H1 (cell line): ENCODE data around the gene CAP1. TPM values are rescaled to one million over a fixed set of nuclear protein-coding genes. Genes with fewer than 3 reads are reported as not detected.

ENCODE experiments used
- CTCF ChIA-PET: fragments of 300-600 bp; sonication (Branson Sonifier 250); formaldehyde crosslinking; loops from one replicate; lab custom pipeline; 2021; ENCODE audit not compliant: partially characterized antibody; lab: Charles Lee
- POLR2A ChIA-PET: fragments of 300-600 bp; sonication (Branson Sonifier 250); formaldehyde crosslinking; loops from one replicate; lab custom pipeline; 2021; ENCODE audit warnings: inconsistent platforms; ENCODE audit not compliant: partially characterized antibody; lab: Charles Lee
- DNase-seq, 2 experiments: peaks; one replicate each; pipeline versions ENCODE4 v3.0.0 to v3.0.0-alpha.2; 2010 to 2022; ENCODE audit warnings: low spot score in 2 of 2, low read depth in 1 of 2, mixed read lengths in 1 of 2
- FAIRE-seq: peaks from 2 replicates; lab custom pipeline; 2011; peaks lifted over from hg19 to GRCh38; lab: Jason Lieb, UNC
- H2AFZ ChIP-seq: 2 replicates; pipeline ENCODE4 v1.8.1; 2012; ENCODE audit warnings: low read length, inconsistent platforms
- H2AK5ac ChIP-seq: 2 replicates; pipeline ENCODE4 v1.6.1; 2013; ENCODE audit warnings: low read depth, low read length
- H2BK120ac ChIP-seq: replicated peaks from 2 replicates; pipeline ENCODE3; 2013; ENCODE audit warnings: low read depth, low read length, inconsistent platforms
- H2BK12ac ChIP-seq: 2 replicates; pipeline ENCODE4 v1.6.1; 2013; ENCODE audit warnings: low read depth, low read length
- H2BK15ac ChIP-seq: 2 replicates; pipeline ENCODE4 v1.6.1; 2013; ENCODE audit warnings: low read length
- H2BK20ac ChIP-seq: 2 replicates; pipeline ENCODE4 v1.6.1; 2013; ENCODE audit warnings: low read length
- H2BK5ac ChIP-seq: 2 replicates; pipeline ENCODE4 v1.6.1; 2013; ENCODE audit warnings: low read depth, low read length
- H3K14ac ChIP-seq: 2 replicates; pipeline ENCODE4 v1.6.1; 2013; ENCODE audit warnings: inconsistent platforms; ENCODE audit not compliant: insufficient read length
- H3K18ac ChIP-seq: 2 replicates; pipeline ENCODE4 v1.6.1; 2013; ENCODE audit warnings: low read length; ENCODE audit errors: extremely low read depth
- H3K23ac ChIP-seq: 2 replicates; pipeline ENCODE4 v1.6.1; 2013; ENCODE audit warnings: inconsistent platforms; ENCODE audit not compliant: insufficient read length
- H3K23me2 ChIP-seq: 2 replicates; pipeline ENCODE4 v1.6.1; 2013; ENCODE audit warnings: low read depth, low read length
- H3K27ac ChIP-seq: 2 replicates; pipeline ENCODE4 v1.6.1; 2011; ENCODE audit warnings: low read depth, low read length, inconsistent platforms
- H3K27me3 ChIP-seq, 4 experiments: replicated peaks in 1 of 4; 1 replicate in 1 of 4; 2 replicates in 3 of 4; pipeline versions ENCODE4 v1.6.1 to v1.8.1; 2011 to 2013; ENCODE audit warnings: low read length in 3 of 4, mild to moderate bottlenecking in 3 of 4, inconsistent platforms in 2 of 4, mixed read lengths in 2 of 4, moderate library complexity in 1 of 4; ENCODE audit not compliant: control insufficient read depth in 3 of 4, insufficient read depth in 3 of 4; ENCODE audit errors: extremely low read depth in 1 of 4
- H3K36me3 ChIP-seq, 4 experiments: 2 replicates each; pipeline versions ENCODE4 v1.6.1 to v1.8.1; 2011 to 2013; ENCODE audit warnings: mild to moderate bottlenecking in 4 of 4, low read length in 3 of 4, moderate library complexity in 2 of 4, control low read depth in 1 of 4, inconsistent platforms in 1 of 4; ENCODE audit not compliant: insufficient read depth in 4 of 4, control insufficient read depth in 2 of 4
- H3K4ac ChIP-seq: replicated peaks from 2 replicates; pipeline ENCODE3; 2013; ENCODE audit warnings: low read length, low read depth, mixed read lengths, inconsistent platforms; ENCODE audit not compliant: insufficient read length
- H3K4me1 ChIP-seq, 4 experiments: replicated peaks in 1 of 4; 1 replicate in 1 of 4; 2 replicates in 3 of 4; pipeline versions ENCODE4 v1.6.1 to v1.8.1; 2011 to 2013; ENCODE audit warnings: low read length in 3 of 4, inconsistent platforms in 2 of 4, mixed read lengths in 1 of 4; ENCODE audit not compliant: insufficient read depth in 4 of 4, control insufficient read depth in 3 of 4
- H3K4me2 ChIP-seq, 2 experiments: 2 replicates each; pipeline versions ENCODE4 v1.6.1 to v1.8.1; 2011 to 2013; ENCODE audit warnings: low read depth in 2 of 2, low read length in 2 of 2, control low read depth in 1 of 2, inconsistent platforms in 1 of 2, mild to moderate bottlenecking in 1 of 2; ENCODE audit not compliant: insufficient read depth in 1 of 2
- H3K4me3 ChIP-seq, 4 experiments: fragments of 200-600, 300-600 bp in 1 of 4; sonication (generic), shearing (Covaris generic), sonication (Bioruptor Twin) in 1 of 4; 2 replicates each; pipeline versions ENCODE4 v1.5.1 to v1.8.1; 2011 to 2016; ENCODE audit warnings: low read length in 4 of 4, low read depth in 3 of 4, control low read depth in 2 of 4, inconsistent platforms in 2 of 4, mild to moderate bottlenecking in 2 of 4, mixed read lengths in 1 of 4, moderate library complexity in 1 of 4; ENCODE audit not compliant: insufficient read depth in 2 of 4; ENCODE audit errors: extremely low read depth in 1 of 4
- H3K56ac ChIP-seq: replicated peaks from 2 replicates; pipeline ENCODE3; 2013; ENCODE audit warnings: low read depth, mild to moderate bottlenecking, mixed read lengths, low read length, inconsistent platforms; ENCODE audit not compliant: insufficient read length
- H3K79me1 ChIP-seq: 2 replicates; pipeline ENCODE4 v1.6.1; 2013; ENCODE audit warnings: low read depth, low read length, control low read depth
- H3K79me2 ChIP-seq, 2 experiments: 2 replicates each; pipeline versions ENCODE4 v1.6.1 to v1.8.1; 2012 to 2013; ENCODE audit warnings: low read length in 2 of 2, mild to moderate bottlenecking in 2 of 2, inconsistent platforms in 1 of 2; ENCODE audit not compliant: insufficient read depth in 2 of 2, control insufficient read depth in 1 of 2
- H3K9ac ChIP-seq, 4 experiments: replicated peaks in 1 of 4; 1 replicate in 1 of 4; 2 replicates in 3 of 4; pipeline versions ENCODE4 v1.6.1 to v1.8.1; 2011 to 2013; ENCODE audit warnings: low read depth in 3 of 4, low read length in 3 of 4, control low read depth in 2 of 4, mild to moderate bottlenecking in 2 of 4, moderate library complexity in 2 of 4, inconsistent platforms in 1 of 4; ENCODE audit errors: extremely low read depth in 1 of 4
- H3K9me3 ChIP-seq, 2 experiments: 2 replicates each; pipeline versions ENCODE4 v1.6.1 to v1.8.1; 2012 to 2013; ENCODE audit warnings: mild to moderate bottlenecking in 2 of 2, moderate library complexity in 2 of 2, control low read depth in 1 of 2, inconsistent platforms in 1 of 2, low read depth in 1 of 2, low read length in 1 of 2, mixed read lengths in 1 of 2; ENCODE audit not compliant: insufficient read depth in 2 of 2
- H4K20me1 ChIP-seq, 2 experiments: replicated peaks in 1 of 2; 2 replicates each; pipeline versions ENCODE3 to v1.8.1; 2011 to 2013; ENCODE audit warnings: inconsistent platforms in 2 of 2, low read length in 2 of 2, mild to moderate bottlenecking in 1 of 2; ENCODE audit not compliant: insufficient read depth in 2 of 2, control insufficient read depth in 1 of 2
- H4K5ac ChIP-seq: 2 replicates; pipeline ENCODE4 v1.6.1; 2013; ENCODE audit warnings: low read length, low read depth, mixed read lengths, inconsistent platforms; ENCODE audit not compliant: insufficient read length
- H4K8ac ChIP-seq: 2 replicates; pipeline ENCODE4 v1.8.0; 2013; ENCODE audit warnings: mild to moderate bottlenecking, moderate library complexity, low read length, inconsistent platforms; ENCODE audit not compliant: insufficient read depth; ENCODE audit errors: extremely low read depth
- H4K91ac ChIP-seq: replicated peaks from 2 replicates; pipeline ENCODE3; 2013; ENCODE audit warnings: low read length, mixed read lengths, inconsistent platforms; ENCODE audit not compliant: insufficient read length
- CBX8 ChIP-seq: fragments of 300-800, 300-1000 bp; sonication (generic); IDR thresholded peaks from 2 replicates; pipeline ENCODE4 v1.7.1; 2016; ENCODE audit warnings: low read depth, low read length, borderline replicate concordance
- HDAC2 ChIP-seq, 2 experiments: fragments of 300-600 bp in 1 of 2; sonication (generic) in 1 of 2; IDR thresholded peaks; 2 replicates each; pipeline ENCODE4 v1.6.1; 2011 to 2012; ENCODE audit warnings: low read depth in 2 of 2, low read length in 2 of 2, mild to moderate bottlenecking in 2 of 2, moderate library complexity in 2 of 2, borderline replicate concordance in 1 of 2, inconsistent platforms in 1 of 2
- HDAC6 ChIP-seq: IDR thresholded peaks from one replicate; pipeline ENCODE4 v1.7.1; 2012; ENCODE audit warnings: low read depth, mild to moderate bottlenecking, inconsistent platforms, low read length, moderate library complexity
- JUND ChIP-seq: IDR thresholded peaks from 2 replicates; pipeline ENCODE4 v1.6.1; 2011; ENCODE audit warnings: mild to moderate bottlenecking, improper control_type of control experiment, low read length
- KDM5A ChIP-seq: fragments of 200-600 bp; IDR thresholded peaks from 2 replicates; pipeline ENCODE4 v1.7.1; 2012; ENCODE audit warnings: mild to moderate bottlenecking, low read length, inconsistent platforms, mixed read lengths
- SIRT6 ChIP-seq: IDR thresholded peaks from one replicate; pipeline ENCODE4 v1.7.1; 2012; ENCODE audit warnings: low read length, inconsistent platforms
- ZNF274 ChIP-seq: IDR thresholded peaks from 2 replicates; pipeline ENCODE4 v1.7.0; 2012; ENCODE audit warnings: low read length, borderline replicate concordance; ENCODE audit errors: extremely low read depth
- WGBS, 2 experiments: shearing (Covaris generic) in 1 of 2; methylation state at CpG; one replicate each; pipeline versions ENCODE4 v1.1.6 to v1.1.7; 2013 to 2015; ENCODE audit warnings: low lambda C conversion rate in 2 of 2, mixed read lengths in 2 of 2, inconsistent platforms in 1 of 2, low coverage in 1 of 2, missing lambda C conversion rate in 1 of 2; ENCODE audit not compliant: insufficient replicate concordance in 2 of 2, insufficient coverage in 1 of 2, insufficient read length in 1 of 2; ENCODE audit errors: extremely low coverage in 1 of 2, missing lambda C conversion rate in 1 of 2; 5-methylcytosine and 5-hydroxymethylcytosine counted together
- polyA plus RNA-seq, 7 experiments: library from polyadenylated mRNA; depleted of rRNA in 3 of 7; stranded (reverse) in 5 of 7; unstranded in 2 of 7; fragments of >200 nt in 5 of 7; fragments of 200-250 nt in 2 of 7; gene quantifications; 1 replicate in 5 of 7; 2 replicates in 1 of 7; 4 replicates in 1 of 7; pipeline versions ENCODE4 v1.2.1 to v1.2.3, GENCODE V29; 2011 to 2013; ENCODE audit warnings: missing spikeins in 2 of 7, mixed read lengths in 2 of 7
- total RNA-seq: library from RNA; stranded (reverse); fragmentation: NEBNext Ultra II Directional; extraction: Animal tissue kit (Norgen Biotek cat#: 25700); gene quantifications from 2 replicates; pipeline ENCODE4 v1.2.1, GENCODE V29; 2021
- TF ChIP-seq, protein P1 (sequence below): IDR thresholded peaks from 2 replicates; pipeline ENCODE4 v1.6.1; 2011; ENCODE audit warnings: low read depth, mild to moderate bottlenecking, low read length; ENCODE audit not compliant: insufficient read depth

Gene CAP1
- total and polyA plus RNA-seq, 2 of the 8 experiments (the other 6 are each of a cell fraction or from before 2014, with no cell fraction given) = 140 to 295 TPM

DNA sequence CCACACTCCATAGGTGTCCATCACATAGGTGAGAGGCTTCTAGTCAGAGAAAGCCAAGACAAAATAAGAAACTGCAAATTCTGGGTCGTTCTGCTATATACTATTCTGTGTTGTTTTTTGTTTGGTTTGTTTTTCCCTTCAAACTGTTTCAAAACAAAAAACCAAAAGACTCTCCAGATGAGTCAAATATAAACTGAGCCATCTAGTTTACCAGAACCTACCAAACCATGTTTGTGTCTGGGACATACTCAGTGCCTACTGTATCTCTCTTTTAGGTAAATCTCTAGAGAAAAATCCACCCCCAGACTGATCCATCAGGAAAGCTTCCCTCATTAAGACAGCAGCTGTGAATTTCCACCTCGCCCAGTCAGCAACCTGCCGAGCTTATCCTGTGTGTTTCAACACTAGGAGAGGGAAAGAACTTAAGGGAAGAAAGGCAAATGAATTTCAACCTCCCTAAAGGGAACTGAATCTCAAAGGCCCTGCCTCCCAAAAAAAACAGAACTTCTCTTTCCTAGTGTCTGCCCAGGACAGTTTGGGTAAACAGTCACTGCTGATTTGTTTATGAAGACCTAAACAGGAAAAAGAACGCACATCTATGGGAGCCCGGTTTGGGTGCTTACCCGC lies 39.4 kb downstream of the CAP1 start:
- Histone ChIP-seq H3K9me3 (no peaks in the 10 kb centered on the region), H2BK5ac (no peak overlapping the region), H2BK12ac (no peak overlapping the region), H3K23me2 (no peaks in the 10 kb centered on the region), H3K4me3 (no peak overlapping the region), H4K5ac (no peak overlapping the region), H3K36me3 (peaks cover 11 to 67% (median 34%) of the 10 kb centered on the region in 4 experiments), H2BK20ac (no peak overlapping the region), H4K91ac (no peak overlapping the region), H3K9ac (no peak overlapping the region), H3K27ac (no peak overlapping the region), H3K23ac (no peak overlapping the region), H4K20me1 (peaks cover 0 to 1% of the 10 kb centered on the region in 2 experiments), H3K56ac (no peak overlapping the region), H3K4me1 (no peaks in the 10 kb centered on the region), H3K79me2 (no peaks in the 10 kb centered on the region), H3K27me3 (no peaks in the 10 kb centered on the region), H4K8ac (no peak overlapping the region), H3K4me2 (no peak overlapping the region), H2AK5ac (no peak overlapping the region), H2AFZ (no peak overlapping the region), H3K14ac (no peak overlapping the region), H2BK120ac (no peak overlapping the region), H3K79me1 (no peaks in the 10 kb centered on the region), H3K18ac (no peak overlapping the region), H2BK15ac (no peak overlapping the region), H3K4ac (no peak overlapping the region)
- 88% methylated on average over 6 of the region's 6 CpGs; no CpG with 5 or more reads in 1 of the 2 experiments for WGBS, 2 experiments
- DNase-seq (no peak), FAIRE-seq (no peak)
- TF ChIP-seq CBX8 = no peak
- TF ChIP-seq KDM5A = no peak
- TF ChIP-seq HDAC2 (IDR thresholded peaks at IDR 0.05; ENCODE audit: borderline replicate concordance in 1 of 2, low read depth in 2 of 2, low read length in 2 of 2) = no peak
- TF ChIP-seq HDAC6 = no peak
- TF ChIP-seq, protein P1, sequence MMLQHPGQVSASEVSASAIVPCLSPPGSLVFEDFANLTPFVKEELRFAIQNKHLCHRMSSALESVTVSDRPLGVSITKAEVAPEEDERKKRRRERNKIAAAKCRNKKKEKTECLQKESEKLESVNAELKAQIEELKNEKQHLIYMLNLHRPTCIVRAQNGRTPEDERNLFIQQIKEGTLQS = no peak
- no peak for TF ChIP-seq ZNF274
- no peak for TF ChIP-seq SIRT6
- TF ChIP-seq JUND = no peak
- POLR2A ChIA-PET = interaction anchor here (1.4 kb wide), 1 partner anchor 7 kb away, joined by 3 read pairs; no protein-coding TSS in a partner anchor
- CTCF ChIA-PET = interaction anchor here (0.9 to 5.7 kb wide), 5 partner anchors 9 to 324 kb away, joined by 3 to 28 read pairs (median 9); no protein-coding TSS in a partner anchor
